ENCODE measurements around the gene RAD51B. TPM values are rescaled to one million over a fixed set of nuclear protein-coding genes. Genes with fewer than 3 reads are reported as not detected.

The RAD51B gene
- total RNA-seq, 1 experiment from 2014 or later: 8.5 TPM

DNA sequence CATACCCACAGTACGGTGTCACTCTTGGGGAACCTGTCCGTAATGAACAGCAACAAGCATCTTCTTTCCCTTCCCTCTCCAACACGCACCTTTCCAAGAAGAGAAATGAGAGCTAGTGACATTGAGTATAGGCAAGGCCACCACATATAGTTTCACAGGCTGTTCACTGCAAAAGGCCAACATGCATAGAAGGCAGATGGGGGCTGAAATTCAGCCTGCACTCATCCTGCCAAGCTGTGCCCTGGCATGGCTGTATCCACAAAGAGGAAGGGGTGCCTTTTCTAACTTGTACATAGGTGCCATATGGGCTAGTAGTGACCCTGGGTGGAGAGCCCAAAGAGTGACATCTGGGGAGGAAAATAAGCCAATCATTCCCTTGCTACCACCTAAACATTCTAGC lies 803.7 kb downstream of the RAD51B start:
- no TSS peak for BruUV-seq (replicated peaks)
- Histone ChIP-seq H3K9me3 (ENCODE audit: control insufficient read depth, insufficient read depth, low read depth, low read length) (no peaks in the 10 kb centered on the region), H3K27ac (ENCODE audit: low read length) (no peak overlapping the region), H3K27me3 (ENCODE audit: control insufficient read depth, insufficient read depth, low read length) (no peaks in the 10 kb centered on the region), H3K4me3 (ENCODE audit: low read depth in 2 of 2, low read length in 2 of 2) (no peak overlapping the region), H3K4me1 (ENCODE audit: control insufficient read depth, insufficient read depth, low read length) (no peaks in the 10 kb centered on the region), H3K36me3 (ENCODE audit: control insufficient read depth, insufficient read depth, low read length) (no peaks in the 10 kb centered on the region)
- intact Hi-C loops (cut with micrococcal nuclease; ENCODE audit: unreplicated experiment): no loop called here
- TF ChIP-seq TCF7L2 (IDR thresholded peaks at IDR 0.05; ENCODE audit: low read depth, low read length) (no peak), POLR2AphosphoS5 (IDR thresholded peaks at IDR 0.05; ENCODE audit: low read depth, low read length) (no peak), SIN3A (IDR thresholded peaks at IDR 0.05; ENCODE audit: borderline replicate concordance, insufficient read depth, low read depth, low read length) (no peak)
- TF ChIP-seq, protein P1, sequence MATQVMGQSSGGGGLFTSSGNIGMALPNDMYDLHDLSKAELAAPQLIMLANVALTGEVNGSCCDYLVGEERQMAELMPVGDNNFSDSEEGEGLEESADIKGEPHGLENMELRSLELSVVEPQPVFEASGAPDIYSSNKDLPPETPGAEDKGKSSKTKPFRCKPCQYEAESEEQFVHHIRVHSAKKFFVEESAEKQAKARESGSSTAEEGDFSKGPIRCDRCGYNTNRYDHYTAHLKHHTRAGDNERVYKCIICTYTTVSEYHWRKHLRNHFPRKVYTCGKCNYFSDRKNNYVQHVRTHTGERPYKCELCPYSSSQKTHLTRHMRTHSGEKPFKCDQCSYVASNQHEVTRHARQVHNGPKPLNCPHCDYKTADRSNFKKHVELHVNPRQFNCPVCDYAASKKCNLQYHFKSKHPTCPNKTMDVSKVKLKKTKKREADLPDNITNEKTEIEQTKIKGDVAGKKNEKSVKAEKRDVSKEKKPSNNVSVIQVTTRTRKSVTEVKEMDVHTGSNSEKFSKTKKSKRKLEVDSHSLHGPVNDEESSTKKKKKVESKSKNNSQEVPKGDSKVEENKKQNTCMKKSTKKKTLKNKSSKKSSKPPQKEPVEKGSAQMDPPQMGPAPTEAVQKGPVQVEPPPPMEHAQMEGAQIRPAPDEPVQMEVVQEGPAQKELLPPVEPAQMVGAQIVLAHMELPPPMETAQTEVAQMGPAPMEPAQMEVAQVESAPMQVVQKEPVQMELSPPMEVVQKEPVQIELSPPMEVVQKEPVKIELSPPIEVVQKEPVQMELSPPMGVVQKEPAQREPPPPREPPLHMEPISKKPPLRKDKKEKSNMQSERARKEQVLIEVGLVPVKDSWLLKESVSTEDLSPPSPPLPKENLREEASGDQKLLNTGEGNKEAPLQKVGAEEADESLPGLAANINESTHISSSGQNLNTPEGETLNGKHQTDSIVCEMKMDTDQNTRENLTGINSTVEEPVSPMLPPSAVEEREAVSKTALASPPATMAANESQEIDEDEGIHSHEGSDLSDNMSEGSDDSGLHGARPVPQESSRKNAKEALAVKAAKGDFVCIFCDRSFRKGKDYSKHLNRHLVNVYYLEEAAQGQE (IDR thresholded peaks at IDR 0.05; ENCODE audit: insufficient read depth in 1 of 2, low read depth in 2 of 2, low read length in 1 of 2): no peak
- TF ChIP-seq, protein P2, sequence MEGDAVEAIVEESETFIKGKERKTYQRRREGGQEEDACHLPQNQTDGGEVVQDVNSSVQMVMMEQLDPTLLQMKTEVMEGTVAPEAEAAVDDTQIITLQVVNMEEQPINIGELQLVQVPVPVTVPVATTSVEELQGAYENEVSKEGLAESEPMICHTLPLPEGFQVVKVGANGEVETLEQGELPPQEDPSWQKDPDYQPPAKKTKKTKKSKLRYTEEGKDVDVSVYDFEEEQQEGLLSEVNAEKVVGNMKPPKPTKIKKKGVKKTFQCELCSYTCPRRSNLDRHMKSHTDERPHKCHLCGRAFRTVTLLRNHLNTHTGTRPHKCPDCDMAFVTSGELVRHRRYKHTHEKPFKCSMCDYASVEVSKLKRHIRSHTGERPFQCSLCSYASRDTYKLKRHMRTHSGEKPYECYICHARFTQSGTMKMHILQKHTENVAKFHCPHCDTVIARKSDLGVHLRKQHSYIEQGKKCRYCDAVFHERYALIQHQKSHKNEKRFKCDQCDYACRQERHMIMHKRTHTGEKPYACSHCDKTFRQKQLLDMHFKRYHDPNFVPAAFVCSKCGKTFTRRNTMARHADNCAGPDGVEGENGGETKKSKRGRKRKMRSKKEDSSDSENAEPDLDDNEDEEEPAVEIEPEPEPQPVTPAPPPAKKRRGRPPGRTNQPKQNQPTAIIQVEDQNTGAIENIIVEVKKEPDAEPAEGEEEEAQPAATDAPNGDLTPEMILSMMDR (IDR thresholded peaks at IDR 0.05): no peak
- in situ Hi-C loops (cut with HindIII; ENCODE audit: low pct_unique_long_range_greater_than_20kb, low sequenced_read_pairs): no loop called here
- DNase-seq (ENCODE audit: low read depth, low spot score) (no peak), ATAC-seq (no peak)
- POLR2A ChIA-PET: no interaction called here
- CTCF ChIA-PET: no interaction called here

DNA sequence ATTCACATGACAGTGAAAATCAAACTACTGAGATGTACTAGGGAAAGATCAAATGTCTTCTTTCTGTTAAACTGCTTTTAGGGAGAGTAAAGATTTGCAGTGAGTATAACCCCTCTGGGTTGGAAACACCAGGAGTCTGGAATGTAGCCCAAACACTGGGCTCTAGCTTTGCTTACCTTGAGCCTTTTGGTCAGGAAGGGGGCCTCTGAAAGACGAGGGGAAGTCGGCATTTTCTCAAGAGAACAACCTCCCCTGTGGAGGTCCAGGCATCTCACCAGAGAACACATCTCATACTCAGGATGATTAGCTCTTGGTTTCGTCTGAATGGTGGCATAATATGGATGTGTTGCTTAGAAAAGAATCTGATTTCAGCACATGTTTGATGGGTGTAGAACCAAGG lies 804.2 kb downstream of the RAD51B start:
- H3K27ac ChIP-seq (ENCODE audit: low read length): no peak overlapping the region
- TF ChIP-seq TCF7L2 (IDR thresholded peaks at IDR 0.05; ENCODE audit: low read depth, low read length): no peak
- ATAC-seq: no peak
- in situ Hi-C loops (cut with HindIII; ENCODE audit: low pct_unique_long_range_greater_than_20kb, low sequenced_read_pairs) (no loop called here), intact Hi-C loops (cut with micrococcal nuclease; ENCODE audit: unreplicated experiment) (no loop called here)
- CTCF ChIA-PET: no interaction called here
- no peaks in the 10 kb centered on the region for H3K27me3 ChIP-seq (ENCODE audit: control insufficient read depth, insufficient read depth, low read length)
- no peaks in the 10 kb centered on the region for H3K36me3 ChIP-seq (ENCODE audit: control insufficient read depth, insufficient read depth, low read length)
- H3K4me1 ChIP-seq (ENCODE audit: control insufficient read depth, insufficient read depth, low read length): no peaks in the 10 kb centered on the region
- no TSS peak for BruUV-seq (replicated peaks)
- H3K4me3 ChIP-seq (ENCODE audit: low read depth in 2 of 2, low read length in 2 of 2): no peak overlapping the region
- POLR2A ChIA-PET: no interaction called here
- DNase-seq (ENCODE audit: low read depth, low spot score): no peak
- no peaks in the 10 kb centered on the region for H3K9me3 ChIP-seq (ENCODE audit: control insufficient read depth, insufficient read depth, low read depth, low read length)

DNA sequence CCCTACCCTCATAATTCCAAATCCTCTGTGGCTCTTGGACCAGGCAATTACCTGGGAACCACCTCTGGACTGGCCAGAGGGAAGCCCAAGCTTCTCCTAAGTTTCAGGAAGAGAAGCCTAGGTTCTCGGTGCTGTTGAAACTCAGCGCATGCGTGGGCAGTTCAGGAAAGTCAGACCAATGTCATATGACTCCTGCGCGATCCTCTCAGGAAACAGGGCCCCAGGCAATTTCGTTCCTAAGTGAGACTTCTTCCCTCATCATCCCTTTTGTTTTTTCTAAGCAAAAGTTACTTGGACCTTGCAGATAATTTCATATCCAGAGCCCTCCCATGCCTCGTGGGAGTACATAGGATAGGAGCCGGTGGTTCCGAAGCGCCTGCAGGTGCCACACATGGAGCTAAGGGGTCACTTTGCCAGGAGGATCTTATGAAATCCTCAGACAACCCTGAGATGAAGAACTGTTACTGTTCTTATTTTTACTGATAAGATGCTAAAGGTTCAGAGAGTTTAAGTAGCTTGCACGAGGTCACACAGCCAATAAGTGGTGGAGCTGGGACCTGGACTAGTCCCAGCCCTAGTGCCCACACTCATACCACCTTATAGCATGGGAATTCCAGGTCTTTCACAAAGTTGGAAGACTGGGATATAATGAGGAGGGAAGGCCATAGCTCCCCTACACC lies 805.1 kb downstream of the RAD51B start:
- POLR2A ChIA-PET: no interaction called here
- no TSS peak for BruUV-seq (replicated peaks)
- Histone ChIP-seq H3K9me3 (ENCODE audit: control insufficient read depth, insufficient read depth, low read depth, low read length) (no peaks in the 10 kb centered on the region), H3K4me1 (ENCODE audit: control insufficient read depth, insufficient read depth, low read length) (no peaks in the 10 kb centered on the region), H3K4me3 (ENCODE audit: low read depth in 2 of 2, low read length in 2 of 2) (no peak overlapping the region), H3K27ac (ENCODE audit: low read length) (no peak overlapping the region), H3K36me3 (ENCODE audit: control insufficient read depth, insufficient read depth, low read length) (no peaks in the 10 kb centered on the region), H3K27me3 (ENCODE audit: control insufficient read depth, insufficient read depth, low read length) (no peaks in the 10 kb centered on the region)
- DNase-seq (ENCODE audit: low read depth, low spot score): no peak
- intact Hi-C loops (cut with micrococcal nuclease; ENCODE audit: unreplicated experiment) (no loop called here), in situ Hi-C loops (cut with HindIII; ENCODE audit: low pct_unique_long_range_greater_than_20kb, low sequenced_read_pairs) (no loop called here)
- ATAC-seq: no peak
- CTCF ChIA-PET: no interaction called here
- TF ChIP-seq, protein P1 (IDR thresholded peaks at IDR 0.05; ENCODE audit: insufficient read depth in 1 of 2, low read depth in 2 of 2, low read length in 1 of 2): no peak
- TF ChIP-seq SIN3A (IDR thresholded peaks at IDR 0.05; ENCODE audit: borderline replicate concordance, insufficient read depth, low read depth, low read length) (no peak), POLR2AphosphoS5 (IDR thresholded peaks at IDR 0.05; ENCODE audit: low read depth, low read length) (no peak), TCF7L2 (IDR thresholded peaks at IDR 0.05; ENCODE audit: low read depth, low read length) (no peak)
- TF ChIP-seq, protein P2 (IDR thresholded peaks at IDR 0.05): no peak
